HUDEP-2 (cell line): ENCODE measurements around the gene ALS2.
"Not testable (repeated sequence)": the region's sequence is repeated elsewhere in the genome, so short reads cannot be mapped to it uniquely, and the experiment has no call there.

Experiments used
- DNase-seq, 76 experiments: peaks; one replicate each; lab custom pipeline; 2025; ENCODE audit not compliant: unreplicated experiment in 76 of 76; lab: John Stamatoyannopoulos, UW

Gene ALS2

GRCh38 chr2:201780674-201781493 is at the start of gene ALS2:
Gene ALS2, minus strand, starts transcription at chr2:201780933. Its CDS starts 12,048 bp downstream, at chr2:201768885.
- DNase-seq, result peak; percentile 48 to 99 (median 90)

GRCh38 chr2:201828220-201828619 is 47.5 kb upstream of the ALS2 start:
- no peak for DNase-seq

GRCh38 chr2:201827621-201828020 is 46.9 kb upstream of the ALS2 start:
- no peak for DNase-seq

- DNase-seq, result no peak
These were observed 43.5 kb upstream of the ALS2 start for GRCh38 chr2:201824212-201824611.

GRCh38 chr2:201821080-201821479 is 40.3 kb upstream of the ALS2 start:
- no peak for DNase-seq

- DNase-seq, result no peak
These were observed 39.8 kb upstream of the ALS2 start for GRCh38 chr2:201820383-201821007.

- no peak for DNase-seq
These were observed 36.2 kb upstream of the ALS2 start for GRCh38 chr2:201816657-201817575.

- DNase-seq, result no peak
These were observed 33.4 kb upstream of the ALS2 start for GRCh38 chr2:201813996-201814760.

- DNase-seq, result not testable (repeated sequence)
These were observed 29.9 kb upstream of the ALS2 start for GRCh38 chr2:201810604-201811003.

- no peak for DNase-seq
These were observed 28.9 kb upstream of the ALS2 start for GRCh38 chr2:201809633-201810032.

- no peak for DNase-seq
These were observed 27.3 kb upstream of the ALS2 start for GRCh38 chr2:201808027-201808426.

- no peak for DNase-seq
These were observed 26.8 kb upstream of the ALS2 start for GRCh38 chr2:201807452-201807999.

- DNase-seq, result peak in 1 of 76 experiments; percentile 5
These were observed 25.9 kb upstream of the ALS2 start, which contains the start of gene CDK15 for GRCh38 chr2:201806442-201807170. Gene CDK15, plus strand, starts transcription at chr2:201806537. Its CDS starts 128 bp downstream, at chr2:201806665.

GRCh38 chr2:201798914-201799285 is 18.2 kb upstream of the ALS2 start:
- DNase-seq, result not testable (repeated sequence)

- no peak for DNase-seq
These were observed 17.6 kb upstream of the ALS2 start for GRCh38 chr2:201798252-201798913.

GRCh38 chr2:201797175-201797840 is 16.6 kb upstream of the ALS2 start:
- no peak for DNase-seq

GRCh38 chr2:201796478-201796865 is 15.7 kb upstream of the ALS2 start:
- no peak for DNase-seq
